ENCODE data around the gene NCOA3.
"Not testable (repeated sequence)": the region's sequence is repeated elsewhere in the genome, so short reads cannot be mapped to it uniquely, and the experiment has no call there.

NCOA3 gene

GRCh38 chr20:47500554-47500953, 1.1 kb upstream of the NCOA3 start:
- DNase-seq (ENCODE audit: low read depth) = no peak

- no peak for DNase-seq (ENCODE audit: low read depth)
Observed at GRCh38 chr20:47501116-47501481, 588 bp upstream of the NCOA3 start.

GRCh38 chr20:47502271-47503239, 868 bp downstream of the NCOA3 start:
- no peak for DNase-seq (ENCODE audit: low read depth)

- DNase-seq (ENCODE audit: low read depth) = no peak
Observed at GRCh38 chr20:47503685-47504084, 2.0 kb downstream of the NCOA3 start.

GRCh38 chr20:47506335-47506734, 4.6 kb downstream of the NCOA3 start:
- no peak for DNase-seq (ENCODE audit: low read depth)

GRCh38 chr20:47506850-47507249, 5.2 kb downstream of the NCOA3 start:
- DNase-seq (ENCODE audit: low read depth) = no peak

- DNase-seq (ENCODE audit: low read depth) = not testable (repeated sequence)
Observed at GRCh38 chr20:47507275-47507981, 5.7 kb downstream of the NCOA3 start.

- no peak for DNase-seq (ENCODE audit: low read depth)
Observed at GRCh38 chr20:47508278-47508677, 6.6 kb downstream of the NCOA3 start.

- no peak for DNase-seq (ENCODE audit: low read depth)
Observed at GRCh38 chr20:47509104-47509661, 7.5 kb downstream of the NCOA3 start.

- no peak for DNase-seq (ENCODE audit: low read depth)
Observed at GRCh38 chr20:47509685-47510084, 8.0 kb downstream of the NCOA3 start.

GRCh38 chr20:47515843-47516242, 14.2 kb downstream of the NCOA3 start:
- DNase-seq (ENCODE audit: low read depth) = no peak

GRCh38 chr20:47521059-47521808, 19.5 kb downstream of the NCOA3 start:
- no peak for DNase-seq (ENCODE audit: low read depth)

- DNase-seq (ENCODE audit: low read depth) = no peak
Observed at GRCh38 chr20:47524015-47524784, 22.5 kb downstream of the NCOA3 start.

GRCh38 chr20:47527004-47527800, 25.5 kb downstream of the NCOA3 start:
- no peak for DNase-seq (ENCODE audit: low read depth)

- no peak for DNase-seq (ENCODE audit: low read depth)
Observed at GRCh38 chr20:47529840-47530239, 28.2 kb downstream of the NCOA3 start.

GRCh38 chr20:47531458-47531857, 29.8 kb downstream of the NCOA3 start:
- no peak for DNase-seq (ENCODE audit: low read depth)

GRCh38 chr20:47532002-47532401, 30.3 kb downstream of the NCOA3 start:
- no peak for DNase-seq (ENCODE audit: low read depth)

GRCh38 chr20:47533518-47534062, 31.9 kb downstream of the NCOA3 start:
- DNase-seq (ENCODE audit: low read depth) = no peak

GRCh38 chr20:47534405-47534804, 32.7 kb downstream of the NCOA3 start:
- DNase-seq (ENCODE audit: low read depth) = no peak

GRCh38 chr20:47535088-47535487, 33.4 kb downstream of the NCOA3 start:
- no peak for DNase-seq (ENCODE audit: low read depth)

Data from stimulated activated CD8-positive, alpha-beta memory T cell treated with anti-CD3 and anti-CD28 coated beads, Interleukin-4, amount 100 ng/mL, for 24 hours (primary cell).